GM12875 (cell line): ENCODE results near the gene TST.

Source experiments
- H3K4me3 ChIP-seq: one replicate; pipeline ENCODE4 v1.5.1; 2011; ENCODE audit warnings: low read depth, low read length, control low read depth
- TF ChIP-seq, protein P1 (sequence below): IDR thresholded peaks from 2 replicates; pipeline ENCODE4 v1.5.1; 2011; ENCODE audit warnings: low read depth, mild to moderate bottlenecking, control low read depth, inconsistent platforms, low read length, moderate library complexity, borderline replicate concordance; ENCODE audit not compliant: insufficient read depth

Gene TST

DNA sequence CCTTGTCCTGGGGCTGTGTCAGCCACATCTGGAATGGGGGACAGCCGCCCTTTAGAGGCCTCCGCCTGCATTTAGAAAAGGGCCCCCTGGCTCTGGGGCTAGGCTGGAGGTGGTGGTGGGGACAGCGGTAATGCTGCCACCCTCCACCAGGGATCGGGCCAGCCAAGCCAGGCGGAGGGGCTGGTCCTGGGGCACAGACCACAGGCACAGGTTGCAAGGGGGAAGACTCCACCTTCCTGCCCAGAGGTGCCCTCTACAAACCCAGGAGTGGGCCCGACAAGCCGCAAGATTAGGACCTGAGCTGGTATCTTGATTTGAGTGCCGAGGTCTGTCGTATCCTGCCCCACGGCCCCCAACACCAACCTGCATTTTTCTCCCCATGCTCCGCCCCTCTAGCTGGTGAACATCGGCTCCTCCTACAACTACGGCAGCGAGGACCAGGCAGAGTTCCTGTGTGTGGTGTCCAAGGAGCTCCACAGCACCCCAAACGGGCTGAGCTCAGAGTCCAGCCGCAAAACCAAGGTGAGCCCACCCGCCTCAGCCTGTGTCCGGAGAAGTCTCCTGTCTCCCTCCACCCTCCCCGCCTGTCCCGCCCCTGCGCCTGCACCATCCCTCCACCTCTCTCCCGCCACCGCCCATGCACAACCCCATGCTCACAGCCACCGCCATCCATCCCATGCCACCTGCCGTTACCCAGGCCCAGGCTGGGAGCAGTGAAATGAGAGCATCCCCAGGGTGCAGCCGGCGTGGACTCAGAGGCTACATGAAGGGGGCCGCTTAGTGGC lies 39.9 kb upstream of the TST start:
- no peak overlapping the region for H3K4me3 ChIP-seq
- TF ChIP-seq, protein P1, sequence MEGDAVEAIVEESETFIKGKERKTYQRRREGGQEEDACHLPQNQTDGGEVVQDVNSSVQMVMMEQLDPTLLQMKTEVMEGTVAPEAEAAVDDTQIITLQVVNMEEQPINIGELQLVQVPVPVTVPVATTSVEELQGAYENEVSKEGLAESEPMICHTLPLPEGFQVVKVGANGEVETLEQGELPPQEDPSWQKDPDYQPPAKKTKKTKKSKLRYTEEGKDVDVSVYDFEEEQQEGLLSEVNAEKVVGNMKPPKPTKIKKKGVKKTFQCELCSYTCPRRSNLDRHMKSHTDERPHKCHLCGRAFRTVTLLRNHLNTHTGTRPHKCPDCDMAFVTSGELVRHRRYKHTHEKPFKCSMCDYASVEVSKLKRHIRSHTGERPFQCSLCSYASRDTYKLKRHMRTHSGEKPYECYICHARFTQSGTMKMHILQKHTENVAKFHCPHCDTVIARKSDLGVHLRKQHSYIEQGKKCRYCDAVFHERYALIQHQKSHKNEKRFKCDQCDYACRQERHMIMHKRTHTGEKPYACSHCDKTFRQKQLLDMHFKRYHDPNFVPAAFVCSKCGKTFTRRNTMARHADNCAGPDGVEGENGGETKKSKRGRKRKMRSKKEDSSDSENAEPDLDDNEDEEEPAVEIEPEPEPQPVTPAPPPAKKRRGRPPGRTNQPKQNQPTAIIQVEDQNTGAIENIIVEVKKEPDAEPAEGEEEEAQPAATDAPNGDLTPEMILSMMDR = no peak

DNA sequence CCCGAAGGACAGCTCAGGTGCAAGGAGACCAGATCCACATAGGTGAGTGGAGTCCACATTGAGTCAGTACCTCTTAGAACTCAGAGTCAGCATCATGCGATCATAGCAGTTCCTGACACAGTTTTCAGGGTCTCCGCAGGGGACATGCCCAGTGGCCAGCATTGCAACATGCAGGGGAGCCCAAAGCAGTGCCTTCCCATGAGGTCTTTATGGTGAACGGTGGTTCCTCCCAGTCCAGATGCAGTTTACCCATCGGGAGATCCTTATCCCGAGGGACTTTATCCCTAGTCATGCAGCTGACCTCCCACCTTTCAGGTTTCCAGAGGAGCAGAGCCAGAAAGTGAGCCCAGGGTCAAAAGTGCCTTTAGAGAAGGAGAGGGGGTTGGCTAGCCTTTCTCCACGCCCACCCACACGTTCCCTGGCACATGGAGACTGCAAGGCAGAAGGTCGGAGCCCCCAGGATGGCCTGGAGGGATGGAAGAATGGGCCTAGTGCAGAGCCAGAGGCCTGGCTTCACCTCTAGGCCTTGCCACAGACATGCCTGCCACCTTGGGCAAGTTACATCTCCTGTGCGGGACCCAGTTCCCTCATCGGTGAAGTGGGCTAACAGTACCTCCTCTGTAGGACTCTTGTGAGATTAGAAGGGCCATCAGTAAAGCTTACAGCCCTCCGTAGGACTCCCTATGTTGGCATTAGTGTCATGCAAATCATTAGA lies 38.7 kb upstream of the TST start:
- H3K4me3 ChIP-seq = no peak overlapping the region
- TF ChIP-seq, protein P1 = no peak

- no peak overlapping the region for H3K4me3 ChIP-seq
- TF ChIP-seq, protein P1 = no peak
These were observed 38.0 kb upstream of the TST start for GRCh38 chr22:37057226-37057625.

- no peak overlapping the region for H3K4me3 ChIP-seq
- TF ChIP-seq, protein P1 = no peak
These were observed 37.0 kb upstream of the TST start for GRCh38 chr22:37056246-37056645.

- H3K4me3 ChIP-seq = no peak overlapping the region
- TF ChIP-seq, protein P1 = no peak
These were observed 35.5 kb upstream of the TST start for GRCh38 chr22:37054600-37055365.

DNA sequence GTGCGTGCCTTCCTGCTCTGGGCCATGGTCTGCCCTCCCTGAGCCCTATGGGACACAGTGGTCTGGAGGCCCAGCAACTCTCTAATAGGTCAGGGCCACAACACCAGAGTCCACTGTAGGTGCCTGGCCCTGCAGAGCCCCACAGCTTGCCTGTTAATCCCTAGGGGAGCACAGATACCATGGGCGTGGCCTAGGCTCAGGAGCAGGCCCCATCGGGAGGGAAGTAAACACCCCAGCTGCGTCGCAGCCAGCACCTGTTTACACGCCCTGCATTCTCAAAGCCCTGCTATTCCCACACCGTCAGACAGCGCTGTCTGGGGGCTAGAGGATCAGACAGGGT lies 34.8 kb upstream of the TST start:
- H3K4me3 ChIP-seq = no peak overlapping the region
- TF ChIP-seq, protein P1 = no peak
